ENCODE data around the gene MAD1L1.
"Not testable (repeated sequence)": the region's sequence is repeated elsewhere in the genome, so short reads cannot be mapped to it uniquely, and the experiment has no call there.

The MAD1L1 gene

GRCh38 chr7:1829111-1829510 is 403.6 kb downstream of the MAD1L1 start:
- peaks cover 7% of the 10 kb centered on the region for H3K4me1 Mint-ChIP-seq
- H3K27ac Mint-ChIP-seq: no peak overlapping the region
- CTCF ChIA-PET: no interaction called here
- peaks cover 21% of the 10 kb centered on the region for H3K36me3 Mint-ChIP-seq
- DNase-seq: peak; percentile 10
- H3K9me3 Mint-ChIP-seq: peaks cover 23% of the 10 kb centered on the region
- no peaks in the 10 kb centered on the region for H3K27me3 Mint-ChIP-seq
- H3K4me3 Mint-ChIP-seq: no peak overlapping the region

- Mint-ChIP-seq H3K9me3 (peaks cover 19% of the 10 kb centered on the region), H3K36me3 (peaks cover 17% of the 10 kb centered on the region), H3K4me1 (peaks cover 12% of the 10 kb centered on the region)
- H3K27ac Mint-ChIP-seq, H3K4me3 Mint-ChIP-seq, CTCF ChIA-PET, H3K27me3 Mint-ChIP-seq: not testable (repeated sequence)
- DNase-seq: peak; percentile 14
Measured at GRCh38 chr7:1828170-1828569, 404.6 kb downstream of the MAD1L1 start.

DNA sequence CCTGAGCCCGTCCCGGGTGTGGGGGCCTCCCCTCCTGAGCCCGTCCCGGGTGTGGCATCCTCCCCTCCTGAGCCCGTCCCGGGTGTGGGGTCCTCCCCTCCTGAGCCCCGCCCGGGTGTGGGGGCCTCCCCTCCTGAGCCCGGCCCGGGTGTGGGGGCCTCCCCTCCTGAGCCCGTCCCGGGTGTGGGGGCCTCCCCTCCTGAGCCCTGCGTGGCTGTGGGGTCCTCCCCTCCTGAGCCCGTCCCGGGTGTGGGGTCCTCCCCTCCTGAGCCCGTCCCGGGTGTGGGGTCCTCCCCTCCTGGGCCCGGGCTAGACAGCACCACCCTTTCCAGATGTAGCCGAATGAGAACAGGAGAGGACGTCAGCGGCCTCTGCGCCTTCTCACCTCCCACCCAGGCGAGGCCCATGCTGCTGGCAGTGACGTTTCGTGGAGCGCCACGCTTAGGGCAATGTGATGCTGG is 405.2 kb downstream of the MAD1L1 start:
- H3K27ac Mint-ChIP-seq, CTCF ChIA-PET, H3K27me3 Mint-ChIP-seq, DNase-seq, H3K4me3 Mint-ChIP-seq: not testable (repeated sequence)
- Mint-ChIP-seq H3K4me1 (peaks cover 12% of the 10 kb centered on the region), H3K36me3 (peaks cover 15% of the 10 kb centered on the region), H3K9me3 (peaks cover 18% of the 10 kb centered on the region)

DNA sequence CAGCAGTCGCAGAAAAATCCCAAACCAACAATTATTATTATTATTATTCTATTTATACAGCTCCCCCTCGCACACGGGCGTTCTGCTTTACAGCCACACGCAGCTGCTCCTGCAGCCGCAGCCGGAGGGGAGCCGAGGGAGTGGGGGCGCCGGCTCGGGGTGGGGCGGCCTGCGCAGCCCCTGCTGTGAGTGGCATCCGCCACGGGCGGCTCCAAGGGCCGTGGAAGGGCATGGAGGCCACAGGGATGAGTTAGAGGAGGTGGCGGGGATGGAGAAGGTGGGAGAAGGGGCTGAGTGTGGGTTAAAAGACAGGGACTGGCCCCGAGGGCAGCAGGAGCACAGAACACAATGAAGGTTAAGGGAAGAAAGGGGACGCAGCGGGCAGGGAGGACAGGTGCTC is 405.8 kb downstream of the MAD1L1 start:
- H3K4me3 Mint-ChIP-seq, H3K27ac Mint-ChIP-seq, CTCF ChIA-PET, H3K27me3 Mint-ChIP-seq: not testable (repeated sequence)
- DNase-seq: peak; percentile 7
- peaks cover 12% of the 10 kb centered on the region for H3K4me1 Mint-ChIP-seq
- H3K36me3 Mint-ChIP-seq: peaks cover 13% of the 10 kb centered on the region
- peaks cover 17% of the 10 kb centered on the region for H3K9me3 Mint-ChIP-seq

- Mint-ChIP-seq H3K4me1 (peaks cover 12% of the 10 kb centered on the region), H3K4me3 (no peak overlapping the region), H3K27ac (no peak overlapping the region), H3K36me3 (peaks cover 10% of the 10 kb centered on the region), H3K9me3 (peaks cover 12% of the 10 kb centered on the region), H3K27me3 (peaks cover 4% of the 10 kb centered on the region)
- CTCF ChIA-PET: no interaction called here
- DNase-seq: peak; percentile 15
Measured at GRCh38 chr7:1825897-1826741, 406.6 kb downstream of the MAD1L1 start.

DNA sequence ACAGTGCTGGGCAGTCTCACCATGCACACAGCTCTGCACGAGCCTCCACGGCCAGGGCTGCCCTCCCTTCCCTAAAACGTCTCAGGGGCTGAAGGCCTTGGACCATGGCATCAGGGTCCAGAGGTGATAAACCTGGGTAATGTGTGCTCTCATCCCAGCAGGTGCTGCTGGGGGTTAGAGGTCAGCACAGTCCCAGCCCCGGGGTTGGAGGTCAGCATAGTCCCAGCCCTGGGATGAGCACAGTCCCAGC is 407.2 kb downstream of the MAD1L1 start:
- peaks cover 12% of the 10 kb centered on the region for H3K4me1 Mint-ChIP-seq
- H3K27ac Mint-ChIP-seq, DNase-seq, H3K4me3 Mint-ChIP-seq, H3K36me3 Mint-ChIP-seq, CTCF ChIA-PET, H3K27me3 Mint-ChIP-seq: not testable (repeated sequence)
- H3K9me3 Mint-ChIP-seq: peaks cover 11% of the 10 kb centered on the region

- Mint-ChIP-seq H3K4me1 (peaks cover 13% of the 10 kb centered on the region), H3K27me3 (peaks cover 10% of the 10 kb centered on the region)
Measured at GRCh38 chr7:1824882-1825646, 407.7 kb downstream of the MAD1L1 start.

GRCh38 chr7:1824151-1824881 is 408.4 kb downstream of the MAD1L1 start:
- H3K4me3 Mint-ChIP-seq, H3K9me3 Mint-ChIP-seq, H3K36me3 Mint-ChIP-seq, CTCF ChIA-PET, H3K27ac Mint-ChIP-seq: not testable (repeated sequence)
- Mint-ChIP-seq H3K27me3 (peaks cover 18% of the 10 kb centered on the region), H3K4me1 (peaks cover 21% of the 10 kb centered on the region)
- DNase-seq: peak; percentile 69

More at GRCh38 chr7:1824882-1825646, 407.7 kb downstream of the MAD1L1 start:
- DNase-seq: peak; percentile 8
- H3K4me3 Mint-ChIP-seq, H3K36me3 Mint-ChIP-seq, CTCF ChIA-PET, H3K27ac Mint-ChIP-seq: not testable (repeated sequence)
- peaks cover 11% of the 10 kb centered on the region for H3K9me3 Mint-ChIP-seq

GRCh38 chr7:1823376-1824150 is 409.2 kb downstream of the MAD1L1 start:
- H3K4me1 Mint-ChIP-seq: peaks cover 27% of the 10 kb centered on the region
- peaks cover 25% of the 10 kb centered on the region for H3K27me3 Mint-ChIP-seq
- H3K27ac Mint-ChIP-seq: no peak overlapping the region

DNA sequence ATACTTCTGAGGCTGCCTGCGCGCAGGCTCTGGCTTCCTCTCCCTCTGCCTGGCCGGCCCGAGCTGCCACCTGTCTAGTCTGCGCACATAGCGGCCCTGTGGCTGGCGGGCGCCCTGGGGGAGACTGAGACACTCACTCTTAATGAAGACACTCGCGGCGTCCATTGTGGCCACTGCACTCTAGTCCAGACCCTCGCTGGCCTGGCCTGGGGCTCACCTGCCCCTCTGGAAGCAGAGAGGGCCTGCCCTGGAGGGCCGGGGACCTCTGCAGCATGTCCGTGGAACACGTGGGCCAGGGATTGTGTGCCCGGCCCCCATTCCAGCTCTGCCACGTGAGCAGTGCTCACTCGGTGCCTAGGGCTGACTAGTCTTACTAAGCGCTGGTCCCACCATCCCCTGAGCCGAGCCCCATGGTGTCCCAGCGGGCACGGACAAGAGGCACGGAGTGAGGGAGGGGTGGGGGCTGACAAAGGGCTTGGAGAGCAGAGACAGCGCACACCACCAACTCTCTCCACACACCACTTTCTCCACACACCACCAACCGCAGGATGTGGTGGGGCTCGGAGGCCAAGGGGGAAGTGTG is 413.4 kb downstream of the MAD1L1 start:
- peaks cover 27% of the 10 kb centered on the region for H3K27me3 Mint-ChIP-seq
- H3K36me3 Mint-ChIP-seq: peaks cover under 1% of the 10 kb centered on the region
- CTCF ChIA-PET: no interaction called here
- H3K4me1 Mint-ChIP-seq: peaks cover 21% of the 10 kb centered on the region
- DNase-seq: peak; percentile 39
- no peaks in the 10 kb centered on the region for H3K9me3 Mint-ChIP-seq
- H3K4me3 Mint-ChIP-seq: peak overlapping the region; percentile 1
- peak overlapping the region; percentile 67 for H3K27ac Mint-ChIP-seq

More at GRCh38 chr7:1823376-1824150, 409.2 kb downstream of the MAD1L1 start:
- H3K36me3 Mint-ChIP-seq: peaks cover 1% of the 10 kb centered on the region
- CTCF ChIA-PET: no interaction called here
- no peak overlapping the region for H3K4me3 Mint-ChIP-seq
- peaks cover under 1% of the 10 kb centered on the region for H3K9me3 Mint-ChIP-seq
- DNase-seq: peak; percentile 19

GRCh38 chr7:1818575-1819258 is 414.0 kb downstream of the MAD1L1 start:
- no peaks in the 10 kb centered on the region for H3K9me3 Mint-ChIP-seq
- CTCF ChIA-PET: no interaction called here
- no peak for DNase-seq
- no peak overlapping the region for H3K27ac Mint-ChIP-seq
- H3K36me3 Mint-ChIP-seq: peaks cover 2% of the 10 kb centered on the region
- H3K27me3 Mint-ChIP-seq: peaks cover 27% of the 10 kb centered on the region
- H3K4me1 Mint-ChIP-seq: peaks cover 15% of the 10 kb centered on the region
- H3K4me3 Mint-ChIP-seq: no peak overlapping the region

DNA sequence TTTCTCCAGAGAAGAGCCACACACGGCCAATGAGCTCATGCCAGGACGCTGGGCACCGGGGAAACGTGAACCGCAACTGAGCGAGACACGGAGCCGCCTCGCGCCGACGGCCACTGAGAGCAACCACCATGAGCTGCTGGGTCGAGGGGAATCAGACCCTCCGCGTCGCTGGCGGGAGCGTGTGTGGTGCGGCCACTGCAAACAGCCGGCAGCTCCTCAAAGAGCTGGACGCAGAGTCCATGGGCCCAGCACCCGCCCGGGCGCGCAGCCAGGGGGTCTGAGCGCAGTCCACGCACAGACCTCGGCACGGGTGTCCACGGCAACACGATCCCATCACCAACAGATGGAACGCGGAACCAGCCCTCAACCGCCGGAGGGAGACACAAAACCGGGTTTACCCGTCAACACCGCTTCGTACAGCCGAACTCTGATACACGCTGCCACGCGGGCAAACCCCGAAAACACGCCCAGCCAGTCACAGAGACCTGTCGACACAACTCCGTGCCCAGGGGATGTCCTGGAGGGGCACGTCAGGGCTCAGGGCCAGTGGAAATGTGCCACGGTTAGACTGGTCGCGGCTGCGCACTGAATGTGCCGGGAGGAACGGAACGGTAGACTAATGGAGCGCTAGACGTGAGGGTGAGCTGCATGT is 415.6 kb downstream of the MAD1L1 start:
- Mint-ChIP-seq H3K36me3 (peaks cover 2% of the 10 kb centered on the region), H3K27me3 (peaks cover 22% of the 10 kb centered on the region), H3K9me3 (no peaks in the 10 kb centered on the region), H3K4me3 (no peak overlapping the region), H3K4me1 (peaks cover 15% of the 10 kb centered on the region), H3K27ac (no peak overlapping the region)
- CTCF ChIA-PET: no interaction called here
- DNase-seq: no peak

DNA sequence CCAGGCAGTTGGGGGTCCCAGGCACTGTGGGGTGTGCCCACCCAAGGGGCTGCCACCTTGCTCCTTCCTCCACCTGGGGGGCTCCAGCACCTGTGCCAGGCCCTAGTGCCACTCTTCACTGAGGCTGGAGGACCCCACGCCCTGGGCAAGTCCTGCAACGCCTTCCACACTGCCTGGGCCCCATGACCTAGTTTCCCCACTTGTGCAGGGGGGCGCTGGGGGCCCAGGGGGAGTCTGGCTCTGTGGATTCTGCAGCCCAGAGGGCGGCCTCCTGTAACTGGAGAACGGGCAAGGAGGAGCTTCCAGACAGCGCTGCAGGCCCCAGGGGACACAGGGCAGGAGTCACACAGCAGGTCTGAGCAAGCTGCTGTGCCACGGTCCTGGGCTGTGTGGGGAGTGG is 416.3 kb downstream of the MAD1L1 start:
- H3K36me3 Mint-ChIP-seq, H3K27ac Mint-ChIP-seq, CTCF ChIA-PET, DNase-seq, H3K9me3 Mint-ChIP-seq, H3K4me3 Mint-ChIP-seq: not testable (repeated sequence)
- peaks cover 15% of the 10 kb centered on the region for H3K4me1 Mint-ChIP-seq
- peaks cover 22% of the 10 kb centered on the region for H3K27me3 Mint-ChIP-seq
